A549 (cell line): Measurements from ENCODE around the gene CD83. TPM values are rescaled to one million over a fixed set of nuclear protein-coding genes. Genes with fewer than 3 reads are reported as not detected.

Experiments
- ATAC-seq, 2 experiments: fragments of 200-7000 bp in 1 of 2; fragments of >200 bp in 1 of 2; cut with Nextera tagmentation in 1 of 2; cut with Tn5 transposase in 1 of 2; 3 replicates each; pipeline versions ENCODE4 v1.8.0 to v1.9.1; 2018 to 2020; ENCODE audit warnings: mild to moderate bottlenecking in 1 of 2, moderate library complexity in 1 of 2
- CTCF ChIA-PET: fragments of 300-600 bp; sonication (Branson Sonifier 250); formaldehyde crosslinking; extraction: SDS; loops from one replicate; lab custom pipeline; 2021; ENCODE audit warnings: antibody characterized with exemption, inconsistent platforms; lab: Yijun Ruan, JAX
- POLR2A ChIA-PET: fragments of 350-600 bp; formaldehyde crosslinking; extraction: SDS; loops from one replicate; lab custom pipeline; 2021; ENCODE audit warnings: antibody characterized with exemption, inconsistent platforms; lab: Yijun Ruan, JAX
- DNase-seq, 2 experiments: peaks; one replicate each; pipeline versions ENCODE4 v3.0.0 to v3.0.0-alpha.2; 2011 to 2016; ENCODE audit warnings: low read depth in 1 of 2, low spot score in 1 of 2
- FAIRE-seq: peaks from 2 replicates; lab custom pipeline; 2011; peaks lifted over from hg19 to GRCh38; lab: Jason Lieb, UNC
- H3K27ac ChIP-seq, 2 experiments: fragments of >200 bp; sonication (Bioruptor Twin); formaldehyde crosslinking; 3 replicates each; pipeline ENCODE4 v1.5.1; 2016 to 2017
- H3K4me1 ChIP-seq: fragments of >200 bp; sonication (Bioruptor Twin); formaldehyde crosslinking; 3 replicates; pipeline ENCODE4 v1.6.1; 2016
- H3K4me2 ChIP-seq: fragments of >200 bp; sonication (Bioruptor Twin); formaldehyde crosslinking; 3 replicates; pipeline ENCODE4 v1.6.1; 2016
- H3K4me3 ChIP-seq: fragments of >200 bp; sonication (Bioruptor Twin); formaldehyde crosslinking; 3 replicates; pipeline ENCODE4 v1.5.1; 2016
- H3K9me3 ChIP-seq: fragments of >200 bp; sonication (Bioruptor Twin); formaldehyde crosslinking; 3 replicates; pipeline ENCODE4 v1.6.1; 2016
- CBX2 ChIP-seq: fragments of 200-600 bp; sonication (generic); IDR thresholded peaks from 2 replicates; pipeline ENCODE4 v1.6.1; 2016; ENCODE audit warnings: low read depth, mild to moderate bottlenecking, borderline replicate concordance
- CHD2 ChIP-seq: fragments of 150-350 bp; IDR thresholded peaks from 2 replicates; pipeline ENCODE4 v1.6.1; 2014; ENCODE audit warnings: low read length; ENCODE audit not compliant: partially characterized antibody
- E2F6 ChIP-seq: IDR thresholded peaks from 2 replicates; pipeline ENCODE4 v1.6.1; 2012; ENCODE audit warnings: low read depth, borderline replicate concordance
- HOXA7 ChIP-seq: fragments of 250-450 bp; sonication (Bioruptor Pico); IDR thresholded peaks from 2 replicates; pipeline ENCODE4 v1.5.0; 2020; ENCODE audit warnings: mild to moderate bottlenecking, moderate library complexity
- HOXB5 ChIP-seq: fragments of 250-450 bp; sonication (Bioruptor Pico); IDR thresholded peaks from 2 replicates; pipeline ENCODE4 v1.5.0; 2020; ENCODE audit warnings: mild to moderate bottlenecking, moderate library complexity
- JUN ChIP-seq, 2 experiments: fragments of >200 bp; sonication (Bioruptor Twin); formaldehyde crosslinking; IDR thresholded peaks; 2 replicates in 1 of 2; 3 replicates in 1 of 2; pipeline ENCODE4 v1.6.1; 2016 to 2017
- JUNB ChIP-seq: fragments of >200 bp; sonication (Bioruptor Twin); formaldehyde crosslinking; IDR thresholded peaks from 2 replicates; pipeline ENCODE4 v1.6.1; 2016
- MAFK ChIP-seq: fragments of 450-650 bp; IDR thresholded peaks from 2 replicates; pipeline ENCODE4 v1.6.1; 2014; ENCODE audit not compliant: partially characterized antibody
- MAZ ChIP-seq: fragments of 150-350 bp; IDR thresholded peaks from 2 replicates; pipeline ENCODE4 v1.6.1; 2014; ENCODE audit warnings: antibody characterized with exemption, low read depth, low read length, borderline replicate concordance
- NR3C1 ChIP-seq: fragments of >200 bp; sonication (Bioruptor Twin); formaldehyde crosslinking; IDR thresholded peaks from 3 replicates; pipeline ENCODE4 v1.6.1; 2017
- RARB ChIP-seq: fragments of 250-450 bp; sonication (Bioruptor Pico); IDR thresholded peaks from 2 replicates; pipeline ENCODE4 v1.8.0; 2021; ENCODE audit warnings: mild to moderate bottlenecking, moderate library complexity
- RCOR1 ChIP-seq: fragments of 150-350 bp; IDR thresholded peaks from 2 replicates; pipeline ENCODE4 v1.6.1; 2014; ENCODE audit warnings: antibody characterized with exemption, low read length, low read depth
- ZSCAN20 ChIP-seq: fragments of 250-450 bp; sonication (Bioruptor Pico); IDR thresholded peaks from 2 replicates; pipeline ENCODE4 v1.8.0; 2022; ENCODE audit warnings: mild to moderate bottlenecking, moderate library complexity
- WGBS: methylation state at CpG from one replicate; pipeline ENCODE4 v1.1.6; 2017; ENCODE audit errors: missing lambda C conversion rate; 5-methylcytosine and 5-hydroxymethylcytosine counted together
- polyA plus RNA-seq, 4 experiments: library from polyadenylated mRNA; depleted of rRNA in 3 of 4; stranded (reverse); fragments of >200 nt; fragmentation: RNase III in 1 of 4; extraction: RNeasy Plus Mini Kit Qiagen cat#74134 plus additional on column Dnase treatment in 1 of 4; gene quantifications; 2 replicates in 3 of 4; 3 replicates in 1 of 4; pipeline ENCODE4 v1.2.3, GENCODE V29; 2011 to 2017
- TF ChIP-seq, protein P1 (sequence below): fragments of 200-600 bp; sonication (generic); IDR thresholded peaks from 2 replicates; pipeline ENCODE4 v1.6.1; 2016; ENCODE audit warnings: antibody characterized with exemption, mild to moderate bottlenecking, moderate library complexity
- TF ChIP-seq, protein P2 (sequence below): IDR thresholded peaks from 2 replicates; pipeline ENCODE4 v1.6.1; 2012
- TF ChIP-seq, protein P3 (sequence below): fragments of 250-450 bp; sonication (Bioruptor Pico); IDR thresholded peaks from 2 replicates; pipeline ENCODE4 v1.5.0; 2021; ENCODE audit warnings: mild to moderate bottlenecking, moderate library complexity, borderline replicate concordance
- TF ChIP-seq, protein P4 (sequence below): fragments of >200 bp; sonication (Bioruptor Twin); formaldehyde crosslinking; IDR thresholded peaks from 3 replicates; pipeline ENCODE4 v1.5.1; 2016

CD83 gene
- polyA plus RNA-seq, 2 of the 4 experiments (the other 2 are of a cell fraction), result 0.79 to 0.94 TPM

- TF ChIP-seq, protein P1, sequence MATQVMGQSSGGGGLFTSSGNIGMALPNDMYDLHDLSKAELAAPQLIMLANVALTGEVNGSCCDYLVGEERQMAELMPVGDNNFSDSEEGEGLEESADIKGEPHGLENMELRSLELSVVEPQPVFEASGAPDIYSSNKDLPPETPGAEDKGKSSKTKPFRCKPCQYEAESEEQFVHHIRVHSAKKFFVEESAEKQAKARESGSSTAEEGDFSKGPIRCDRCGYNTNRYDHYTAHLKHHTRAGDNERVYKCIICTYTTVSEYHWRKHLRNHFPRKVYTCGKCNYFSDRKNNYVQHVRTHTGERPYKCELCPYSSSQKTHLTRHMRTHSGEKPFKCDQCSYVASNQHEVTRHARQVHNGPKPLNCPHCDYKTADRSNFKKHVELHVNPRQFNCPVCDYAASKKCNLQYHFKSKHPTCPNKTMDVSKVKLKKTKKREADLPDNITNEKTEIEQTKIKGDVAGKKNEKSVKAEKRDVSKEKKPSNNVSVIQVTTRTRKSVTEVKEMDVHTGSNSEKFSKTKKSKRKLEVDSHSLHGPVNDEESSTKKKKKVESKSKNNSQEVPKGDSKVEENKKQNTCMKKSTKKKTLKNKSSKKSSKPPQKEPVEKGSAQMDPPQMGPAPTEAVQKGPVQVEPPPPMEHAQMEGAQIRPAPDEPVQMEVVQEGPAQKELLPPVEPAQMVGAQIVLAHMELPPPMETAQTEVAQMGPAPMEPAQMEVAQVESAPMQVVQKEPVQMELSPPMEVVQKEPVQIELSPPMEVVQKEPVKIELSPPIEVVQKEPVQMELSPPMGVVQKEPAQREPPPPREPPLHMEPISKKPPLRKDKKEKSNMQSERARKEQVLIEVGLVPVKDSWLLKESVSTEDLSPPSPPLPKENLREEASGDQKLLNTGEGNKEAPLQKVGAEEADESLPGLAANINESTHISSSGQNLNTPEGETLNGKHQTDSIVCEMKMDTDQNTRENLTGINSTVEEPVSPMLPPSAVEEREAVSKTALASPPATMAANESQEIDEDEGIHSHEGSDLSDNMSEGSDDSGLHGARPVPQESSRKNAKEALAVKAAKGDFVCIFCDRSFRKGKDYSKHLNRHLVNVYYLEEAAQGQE, result no peak
- no peak for TF ChIP-seq E2F6
- TF ChIP-seq MAFK, result no peak
- no peak for TF ChIP-seq HOXB5 (CRISPR knock-in tag)
- no peak for TF ChIP-seq MAZ
- TF ChIP-seq, all 56 proteins: peak for 0
Measured at GRCh38 chr6:14125346-14125745, 7.8 kb downstream of the CD83 start (continued).

DNA sequence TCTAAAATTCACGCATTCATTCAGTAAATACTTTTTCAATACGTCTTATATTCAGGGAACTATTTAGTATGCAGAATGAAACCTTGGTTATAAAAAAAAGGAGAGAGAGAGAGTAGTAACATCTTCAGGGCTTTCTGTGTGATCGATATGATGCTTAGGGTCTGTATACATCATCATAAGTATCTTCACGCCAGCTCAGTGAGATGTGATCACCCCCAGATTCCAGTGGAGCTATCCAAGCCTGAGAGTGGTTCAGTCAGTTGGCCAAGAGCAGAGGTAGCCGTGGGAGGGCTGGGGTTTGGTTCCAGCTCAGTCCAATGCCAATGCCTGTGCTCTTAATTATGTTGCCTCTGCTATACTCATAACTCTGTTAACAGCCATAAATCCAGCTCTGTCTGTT, 8.6 kb downstream of the CD83 start:
- no peak for FAIRE-seq
- no peak overlapping the region for H3K4me2 ChIP-seq
- TF ChIP-seq JUNB, result no peak
- TF ChIP-seq JUN (IDR thresholded peaks at IDR 0.05), result no peak
- no peak for TF ChIP-seq HOXA7 (CRISPR knock-in tag)
- TF ChIP-seq, protein P2, sequence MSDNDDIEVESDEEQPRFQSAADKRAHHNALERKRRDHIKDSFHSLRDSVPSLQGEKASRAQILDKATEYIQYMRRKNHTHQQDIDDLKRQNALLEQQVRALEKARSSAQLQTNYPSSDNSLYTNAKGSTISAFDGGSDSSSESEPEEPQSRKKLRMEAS, result no peak
- no peak for TF ChIP-seq RCOR1
- ChIA-PET CTCF (interaction anchor here (1.0 to 1.6 kb wide), 3 partner anchors 9 to 19 kb away, joined by 3 to 4 read pairs (median 3); no protein-coding TSS in a partner anchor), POLR2A (no interaction called here)
- no peak for ATAC-seq
- no peak for DNase-seq
- no peak overlapping the region for H3K4me3 ChIP-seq
- WGBS, result 71% methylated on average over 5 of the region's 5 CpGs
- no peaks in the 10 kb centered on the region for H3K4me1 ChIP-seq
- no peaks in the 10 kb centered on the region for H3K9me3 ChIP-seq
- H3K27ac ChIP-seq, result no peak overlapping the region

DNA sequence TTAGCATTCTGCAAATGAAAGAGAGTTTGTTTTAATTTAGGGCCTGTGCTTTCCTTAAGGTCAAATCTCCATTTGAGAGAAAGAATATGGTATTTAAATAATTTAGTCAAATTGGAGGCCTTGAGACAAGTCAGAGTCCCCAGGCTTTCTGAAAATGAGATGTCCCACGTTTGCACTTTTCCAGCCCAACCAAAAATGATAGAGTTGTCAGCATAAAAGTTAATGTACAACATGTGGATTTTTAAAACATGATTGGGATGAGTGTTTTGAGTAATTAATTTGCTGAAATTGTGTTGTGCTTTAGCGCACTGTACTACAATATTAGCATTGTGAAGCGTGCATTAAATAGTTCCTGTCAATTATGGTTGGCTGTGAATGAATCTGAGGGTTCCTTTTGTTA, 10.0 kb downstream of the CD83 start:
- no peaks in the 10 kb centered on the region for H3K4me1 ChIP-seq
- no peak overlapping the region for H3K4me3 ChIP-seq
- no peaks in the 10 kb centered on the region for H3K9me3 ChIP-seq
- DNase-seq (no peak), FAIRE-seq (no peak), ATAC-seq (no peak)
- 56% methylated on average over 3 of the region's 3 CpGs for WGBS
- ChIA-PET CTCF (interaction anchor here (1.0 to 1.2 kb wide), 2 partner anchors 17 to 1363 kb away, joined by 3 to 4 read pairs; no protein-coding TSS in a partner anchor), POLR2A (no interaction called here)
- H3K27ac ChIP-seq, result no peak overlapping the region
- no peak for TF ChIP-seq ZSCAN20
- TF ChIP-seq, protein P3, sequence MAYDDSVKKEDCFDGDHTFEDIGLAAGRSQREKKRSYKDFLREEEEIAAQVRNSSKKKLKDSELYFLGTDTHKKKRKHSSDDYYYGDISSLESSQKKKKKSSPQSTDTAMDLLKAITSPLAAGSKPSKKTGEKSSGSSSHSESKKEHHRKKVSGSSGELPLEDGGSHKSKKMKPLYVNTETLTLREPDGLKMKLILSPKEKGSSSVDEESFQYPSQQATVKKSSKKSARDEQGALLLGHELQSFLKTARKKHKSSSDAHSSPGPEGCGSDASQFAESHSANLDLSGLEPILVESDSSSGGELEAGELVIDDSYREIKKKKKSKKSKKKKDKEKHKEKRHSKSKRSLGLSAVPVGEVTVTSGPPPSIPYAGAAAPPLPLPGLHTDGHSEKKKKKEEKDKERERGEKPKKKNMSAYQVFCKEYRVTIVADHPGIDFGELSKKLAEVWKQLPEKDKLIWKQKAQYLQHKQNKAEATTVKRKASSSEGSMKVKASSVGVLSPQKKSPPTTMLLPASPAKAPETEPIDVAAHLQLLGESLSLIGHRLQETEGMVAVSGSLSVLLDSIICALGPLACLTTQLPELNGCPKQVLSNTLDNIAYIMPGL (CRISPR knock-in tag), result no peak
- no peak for TF ChIP-seq NR3C1
- no peak for TF ChIP-seq CBX2
- no peak for TF ChIP-seq RARB (CRISPR knock-in tag)
- TF ChIP-seq CHD2, result no peak
- TF ChIP-seq, protein P4, sequence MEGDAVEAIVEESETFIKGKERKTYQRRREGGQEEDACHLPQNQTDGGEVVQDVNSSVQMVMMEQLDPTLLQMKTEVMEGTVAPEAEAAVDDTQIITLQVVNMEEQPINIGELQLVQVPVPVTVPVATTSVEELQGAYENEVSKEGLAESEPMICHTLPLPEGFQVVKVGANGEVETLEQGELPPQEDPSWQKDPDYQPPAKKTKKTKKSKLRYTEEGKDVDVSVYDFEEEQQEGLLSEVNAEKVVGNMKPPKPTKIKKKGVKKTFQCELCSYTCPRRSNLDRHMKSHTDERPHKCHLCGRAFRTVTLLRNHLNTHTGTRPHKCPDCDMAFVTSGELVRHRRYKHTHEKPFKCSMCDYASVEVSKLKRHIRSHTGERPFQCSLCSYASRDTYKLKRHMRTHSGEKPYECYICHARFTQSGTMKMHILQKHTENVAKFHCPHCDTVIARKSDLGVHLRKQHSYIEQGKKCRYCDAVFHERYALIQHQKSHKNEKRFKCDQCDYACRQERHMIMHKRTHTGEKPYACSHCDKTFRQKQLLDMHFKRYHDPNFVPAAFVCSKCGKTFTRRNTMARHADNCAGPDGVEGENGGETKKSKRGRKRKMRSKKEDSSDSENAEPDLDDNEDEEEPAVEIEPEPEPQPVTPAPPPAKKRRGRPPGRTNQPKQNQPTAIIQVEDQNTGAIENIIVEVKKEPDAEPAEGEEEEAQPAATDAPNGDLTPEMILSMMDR, result no peak
- H3K4me2 ChIP-seq, result no peak overlapping the region
